Thoracic aorta (tissue), 2 donors: Measurements from ENCODE around the gene CNPPD1. TPM values are rescaled to one million over a fixed set of nuclear protein-coding genes. Genes with fewer than 3 reads are reported as not detected.

Experiments
- ATAC-seq: fragments of 150-250 bp; one replicate; pipeline ENCODE4 v1.8.0; 2017; ENCODE audit warnings: low read depth; ENCODE audit not compliant: insufficient number of reproducible peaks, low FRiP score
- DNase-seq: peaks from one replicate; pipeline ENCODE4 v3.0.0-alpha.2; 2020; ENCODE audit warnings: low spot score
- H3K27ac ChIP-seq, 2 donors: fragments of 200-600 bp; sonication (generic); 1 replicate in 1 of 2; 2 replicates in 1 of 2; pipeline ENCODE4 v1.5.1; 2016; ENCODE audit warnings: mild to moderate bottlenecking in 2 of 2, moderate library complexity in 2 of 2
- H3K27me3 ChIP-seq: fragments of 200-600 bp; sonication (generic); replicated peaks from 2 replicates; pipeline ENCODE4 v1.6.0; 2016; ENCODE audit warnings: mild to moderate bottlenecking; ENCODE audit not compliant: insufficient read depth
- H3K36me3 ChIP-seq: fragments of 200-600 bp; sonication (generic); one replicate; pipeline ENCODE4 v1.5.1; 2016
- H3K4me1 ChIP-seq, 2 donors: fragments of 200-600 bp; sonication (generic); 1 replicate in 1 of 2; 2 replicates in 1 of 2; pipeline versions ENCODE4 v1.5.1 to v1.6.0; 2016; ENCODE audit warnings: low read depth in 2 of 2, mild to moderate bottlenecking in 1 of 2; ENCODE audit not compliant: control insufficient read depth in 1 of 2
- H3K4me3 ChIP-seq: fragments of 200-600 bp; sonication (generic); 2 replicates; pipeline ENCODE4 v1.5.1; 2016; ENCODE audit warnings: mild to moderate bottlenecking
- H3K9me3 ChIP-seq: fragments of 200-600 bp; sonication (generic); 2 replicates; pipeline ENCODE4 v1.5.1; 2016
- CTCF ChIP-seq: fragments of 200-600 bp; sonication (generic); IDR thresholded peaks from one replicate; pipeline ENCODE4 v1.5.1; 2019; ENCODE audit warnings: antibody characterized with exemption
- total RNA-seq, 2 donors: library from RNA; depleted of rRNA; stranded (reverse); fragments of >200 nt; gene quantifications; one replicate each; pipeline versions ENCODE4 v1.1.0 to v1.2.3, GENCODE V29; 2016

The CNPPD1 gene
- total RNA-seq, 2 donors from 2014 or later: 31.9 to 51.0 TPM

- Histone ChIP-seq H3K27ac (peak within 1 kb of the TSS; percentile 98), H3K9me3 (no peaks in the 10 kb centered on the region), H3K4me3 (peak within 1 kb of the TSS; percentile 83), H3K27me3 (no peaks in the 10 kb centered on the region), H3K4me1 (peaks cover 21 to 32% of the 10 kb centered on the region in 2 donors), H3K36me3 (peaks cover 49% of the 10 kb centered on the region)
- TF ChIP-seq CTCF: peak; percentile 6
- ATAC-seq (peak; percentile 72), DNase-seq (peak; percentile 55)
Measured at GRCh38 chr2:219177552-219178376, 1.0 kb upstream of the CNPPD1 start, which contains the start of gene RETREG2. Gene RETREG2, plus strand, starts transcription at chr2:219178275. Its CDS starts 78 bp downstream, at chr2:219178353.

DNA sequence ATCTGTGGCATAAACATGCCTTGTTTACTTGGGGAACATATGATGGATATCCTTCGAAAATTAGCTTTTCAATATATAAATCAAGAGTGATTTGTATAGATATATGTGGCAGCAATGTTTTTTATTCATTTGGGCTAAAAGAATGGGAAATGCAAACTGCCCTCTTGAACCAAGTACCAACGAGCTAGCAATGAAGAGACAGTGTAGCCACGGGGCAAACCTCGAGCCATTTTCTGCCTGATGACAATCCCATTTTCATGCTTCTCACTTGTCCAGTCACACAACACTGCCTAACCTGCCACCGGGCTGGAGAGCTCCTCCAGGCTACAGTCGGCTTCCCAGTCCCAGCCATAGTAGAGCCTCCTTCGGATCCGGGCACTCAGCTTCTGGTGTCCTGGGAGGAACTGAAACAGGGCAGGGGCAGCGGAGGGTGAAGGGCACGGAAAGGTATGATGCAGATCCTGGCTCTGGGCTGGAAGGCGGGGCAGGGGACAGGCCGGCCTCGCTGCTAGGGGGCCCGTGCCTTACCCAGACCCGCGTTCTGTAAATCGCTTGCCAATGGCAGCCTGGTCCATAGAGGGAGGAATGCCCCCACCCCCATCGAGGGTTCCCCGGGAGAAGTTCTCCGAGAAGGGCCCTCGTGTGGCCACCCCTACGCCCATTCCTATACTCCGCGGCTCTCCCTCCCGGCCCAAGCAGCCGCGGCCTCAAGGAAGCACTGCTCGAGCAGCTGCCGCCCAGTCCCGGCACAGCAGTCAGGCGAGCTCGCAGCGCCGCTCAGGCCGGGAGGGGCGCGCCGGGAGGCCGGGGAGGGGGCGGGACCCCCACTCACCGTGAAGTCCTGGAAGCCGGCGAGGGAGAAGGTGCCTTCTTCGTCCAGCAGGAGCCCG, 552 bp downstream of the CNPPD1 start:
- peak overlapping the region; percentile 98 for H3K27ac ChIP-seq
- H3K27me3 ChIP-seq: no peaks in the 10 kb centered on the region
- DNase-seq: no peak
- H3K4me3 ChIP-seq: peak overlapping the region; percentile 83
- peaks cover 41% of the 10 kb centered on the region for H3K36me3 ChIP-seq
- peaks cover 21 to 36% of the 10 kb centered on the region in 2 donors for H3K4me1 ChIP-seq
- peak; percentile 14 for ATAC-seq
- H3K9me3 ChIP-seq: no peaks in the 10 kb centered on the region
- TF ChIP-seq CTCF: no peak

DNA sequence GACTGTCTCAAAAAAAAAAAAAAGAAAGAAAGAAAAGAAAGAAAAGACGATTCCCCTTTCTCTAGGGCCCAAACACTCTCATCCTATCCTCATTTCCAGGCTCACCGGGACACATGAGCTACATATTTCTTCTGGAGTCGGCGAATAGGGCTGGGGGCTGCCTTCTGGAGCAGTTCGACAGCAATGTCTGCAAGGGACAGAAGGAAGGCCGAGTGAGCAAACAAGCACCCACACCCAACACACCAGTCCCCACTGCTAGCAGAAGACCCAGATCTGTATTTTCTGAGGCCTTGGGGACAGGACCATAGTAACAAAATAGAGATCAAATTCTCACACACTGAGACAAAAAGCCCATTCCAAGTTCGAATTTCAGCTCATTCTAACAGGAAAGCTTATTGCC, 1.2 kb downstream of the CNPPD1 start:
- Histone ChIP-seq H3K27ac (peak overlapping the region; percentile 98), H3K27me3 (no peaks in the 10 kb centered on the region), H3K9me3 (no peaks in the 10 kb centered on the region), H3K4me1 (peaks cover 21 to 43% of the 10 kb centered on the region in 2 donors), H3K36me3 (peaks cover 34% of the 10 kb centered on the region), H3K4me3 (peak overlapping the region; percentile 83)
- TF ChIP-seq CTCF: no peak
- DNase-seq (no peak), ATAC-seq (no peak)

DNA sequence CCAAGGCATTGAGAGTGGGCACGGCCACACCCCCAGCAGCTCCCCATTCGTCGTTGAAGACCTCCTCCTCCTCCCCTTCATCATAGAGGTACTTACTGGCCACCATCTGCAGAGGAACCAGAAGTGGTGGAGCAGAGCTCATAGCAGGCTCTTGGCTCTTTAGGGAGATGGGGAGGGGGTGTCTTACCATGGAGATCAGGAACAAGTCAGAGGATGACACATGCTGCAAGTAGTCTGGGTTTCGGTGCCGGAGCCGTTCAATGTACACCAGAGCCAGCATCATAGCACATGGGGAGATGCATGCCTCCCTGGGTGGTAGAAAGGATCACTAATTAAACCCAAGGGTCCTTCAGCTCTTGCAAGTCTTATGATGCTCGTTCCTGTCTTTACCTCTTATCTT, 1.9 kb downstream of the CNPPD1 start:
- TF ChIP-seq CTCF: no peak
- DNase-seq (no peak), ATAC-seq (no peak)
- H3K9me3 ChIP-seq: no peaks in the 10 kb centered on the region
- H3K4me1 ChIP-seq: peaks cover 21 to 41% of the 10 kb centered on the region in 2 donors
- no peaks in the 10 kb centered on the region for H3K27me3 ChIP-seq
- no peak overlapping the region for H3K4me3 ChIP-seq
- H3K36me3 ChIP-seq: peaks cover 27% of the 10 kb centered on the region
- no peak overlapping the region for H3K27ac ChIP-seq

GRCh38 chr2:219174146-219174545, 2.6 kb downstream of the CNPPD1 start:
- no peaks in the 10 kb centered on the region for H3K9me3 ChIP-seq
- DNase-seq: no peak
- ATAC-seq: no peak
- H3K27ac ChIP-seq: no peak overlapping the region
- TF ChIP-seq CTCF: no peak
- peaks cover 18 to 34% of the 10 kb centered on the region in 2 donors for H3K4me1 ChIP-seq
- H3K27me3 ChIP-seq: no peaks in the 10 kb centered on the region
- H3K36me3 ChIP-seq: peaks cover 24% of the 10 kb centered on the region
- no peak overlapping the region for H3K4me3 ChIP-seq
